ENCODE measurements around the gene PDCD1LG2. TPM values are rescaled to one million over a fixed set of nuclear protein-coding genes. Genes with fewer than 3 reads are reported as not detected.
"Not testable (repeated sequence)": the region's sequence is repeated elsewhere in the genome, so short reads cannot be mapped to it uniquely, and the experiment has no call there.

Gene PDCD1LG2
- total RNA-seq, 4 donors from 2014 or later: 2.5 to 4.2 (median 2.9) TPM

DNA sequence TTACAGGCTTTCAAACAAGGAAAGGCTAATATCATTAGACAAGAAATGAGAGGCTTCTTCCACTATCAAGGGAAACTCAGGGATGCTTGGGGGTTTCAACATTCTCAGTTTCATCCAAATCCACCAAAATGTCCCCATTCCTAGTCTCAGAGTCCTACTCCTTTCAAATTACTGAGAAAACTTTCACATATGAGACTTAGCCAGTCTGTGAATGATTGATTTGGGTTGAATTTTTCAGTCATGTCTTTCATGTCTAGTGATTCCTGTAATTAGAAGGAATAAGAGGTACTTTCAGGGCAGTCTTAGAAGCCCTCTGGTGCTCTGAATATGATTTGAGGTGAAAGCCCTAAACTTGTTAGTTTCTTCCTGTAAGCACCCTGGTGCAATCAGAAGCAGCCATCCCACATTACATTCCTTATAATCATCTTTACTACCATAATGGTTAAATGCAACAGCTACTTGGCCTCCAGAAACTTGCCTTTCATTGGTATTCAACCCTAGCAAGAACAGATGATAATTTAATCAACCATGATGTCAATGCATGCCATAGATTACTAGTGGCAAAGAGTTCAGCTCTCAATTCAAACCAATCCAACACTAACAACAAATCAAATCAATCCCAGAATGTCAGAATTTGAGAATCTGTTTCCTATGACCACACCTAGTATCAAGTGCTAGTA is 67.8 kb downstream of the PDCD1LG2 start:
- no peaks in the 10 kb centered on the region for H3K36me3 ChIP-seq
- H3K4me3 ChIP-seq: no peak overlapping the region
- H3K27me3 ChIP-seq: no peaks in the 10 kb centered on the region
- H3K27ac ChIP-seq (replicated peaks in 1 of 4): no peak overlapping the region
- intact Hi-C loops (cut with DNase I): no loop called here
- H3K9me3 ChIP-seq: no peaks in the 10 kb centered on the region
- TF ChIP-seq EP300 (IDR thresholded peaks at IDR 0.05) (no peak), POLR2A (IDR thresholded peaks at IDR 0.05; ENCODE audit: low read depth) (no peak), POLR2AphosphoS5 (IDR thresholded peaks at IDR 0.05) (no peak)
- TF ChIP-seq, protein P1, sequence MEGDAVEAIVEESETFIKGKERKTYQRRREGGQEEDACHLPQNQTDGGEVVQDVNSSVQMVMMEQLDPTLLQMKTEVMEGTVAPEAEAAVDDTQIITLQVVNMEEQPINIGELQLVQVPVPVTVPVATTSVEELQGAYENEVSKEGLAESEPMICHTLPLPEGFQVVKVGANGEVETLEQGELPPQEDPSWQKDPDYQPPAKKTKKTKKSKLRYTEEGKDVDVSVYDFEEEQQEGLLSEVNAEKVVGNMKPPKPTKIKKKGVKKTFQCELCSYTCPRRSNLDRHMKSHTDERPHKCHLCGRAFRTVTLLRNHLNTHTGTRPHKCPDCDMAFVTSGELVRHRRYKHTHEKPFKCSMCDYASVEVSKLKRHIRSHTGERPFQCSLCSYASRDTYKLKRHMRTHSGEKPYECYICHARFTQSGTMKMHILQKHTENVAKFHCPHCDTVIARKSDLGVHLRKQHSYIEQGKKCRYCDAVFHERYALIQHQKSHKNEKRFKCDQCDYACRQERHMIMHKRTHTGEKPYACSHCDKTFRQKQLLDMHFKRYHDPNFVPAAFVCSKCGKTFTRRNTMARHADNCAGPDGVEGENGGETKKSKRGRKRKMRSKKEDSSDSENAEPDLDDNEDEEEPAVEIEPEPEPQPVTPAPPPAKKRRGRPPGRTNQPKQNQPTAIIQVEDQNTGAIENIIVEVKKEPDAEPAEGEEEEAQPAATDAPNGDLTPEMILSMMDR (IDR thresholded peaks at IDR 0.05): no peak
- peaks cover 5 to 10% (median 6%) of the 10 kb centered on the region in 4 donors for H3K4me1 ChIP-seq
- no peak for DNase-seq (ENCODE audit: extremely low spot score)

DNA sequence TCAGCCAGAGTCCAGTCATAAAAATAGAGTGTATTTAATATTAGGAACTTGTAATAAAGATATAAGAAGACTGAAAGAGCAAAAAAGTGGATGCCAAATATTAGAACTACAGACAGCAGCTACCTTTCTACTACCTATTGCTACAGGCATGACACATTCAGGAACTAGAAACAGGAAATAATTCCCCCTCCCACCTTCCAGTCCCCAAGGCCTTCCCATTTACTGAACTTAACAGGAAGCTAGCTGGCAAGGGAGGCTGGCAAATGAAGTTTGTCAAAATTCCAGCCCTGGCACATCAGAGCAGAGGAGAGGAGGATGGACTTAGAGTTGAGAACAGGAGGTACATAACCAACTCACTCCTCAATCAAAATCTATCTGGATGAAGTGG is 68.4 kb downstream of the PDCD1LG2 start:
- no peak overlapping the region for H3K27ac ChIP-seq (replicated peaks in 1 of 4)
- DNase-seq (ENCODE audit: extremely low spot score): no peak
- no peak overlapping the region for H3K4me3 ChIP-seq
- intact Hi-C loops (cut with DNase I): no loop called here
- no peaks in the 10 kb centered on the region for H3K36me3 ChIP-seq
- TF ChIP-seq EP300 (IDR thresholded peaks at IDR 0.05) (no peak), POLR2A (IDR thresholded peaks at IDR 0.05; ENCODE audit: low read depth) (no peak), POLR2AphosphoS5 (IDR thresholded peaks at IDR 0.05) (no peak)
- TF ChIP-seq, protein P1 (IDR thresholded peaks at IDR 0.05): no peak
- peaks cover 8 to 12% (median 9%) of the 10 kb centered on the region in 4 donors for H3K4me1 ChIP-seq
- H3K9me3 ChIP-seq: no peaks in the 10 kb centered on the region
- no peaks in the 10 kb centered on the region for H3K27me3 ChIP-seq

DNA sequence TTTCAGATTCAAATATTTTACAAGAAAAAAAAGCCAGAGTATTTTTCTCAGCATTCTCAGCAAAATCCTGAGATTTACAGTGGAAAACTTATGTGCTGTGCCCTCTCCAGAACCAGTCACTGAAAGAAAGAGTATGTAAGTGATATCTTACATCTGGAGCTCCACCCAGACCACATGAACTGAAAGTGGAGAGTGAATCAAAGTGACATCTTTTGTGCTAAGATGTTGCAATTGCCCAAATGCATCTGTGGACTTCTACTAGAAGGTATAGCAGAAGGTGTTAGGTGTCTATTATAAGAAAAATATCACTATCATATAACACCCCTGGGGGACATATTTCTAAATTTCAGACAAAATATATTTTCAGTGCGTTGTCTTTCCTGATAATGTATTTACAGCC is 69.5 kb downstream of the PDCD1LG2 start:
- no peaks in the 10 kb centered on the region for H3K36me3 ChIP-seq
- WGBS: 93% methylated on average over 1 of the region's 1 CpG
- H3K9me3 ChIP-seq: no peaks in the 10 kb centered on the region
- H3K27ac ChIP-seq (replicated peaks in 1 of 4): no peak overlapping the region
- H3K4me3 ChIP-seq: no peak overlapping the region
- DNase-seq (ENCODE audit: extremely low spot score): no peak
- H3K27me3 ChIP-seq: no peaks in the 10 kb centered on the region
- peaks cover 8 to 12% (median 9%) of the 10 kb centered on the region in 4 donors for H3K4me1 ChIP-seq
- TF ChIP-seq POLR2A (IDR thresholded peaks at IDR 0.05; ENCODE audit: low read depth) (no peak), POLR2AphosphoS5 (IDR thresholded peaks at IDR 0.05) (no peak), EP300 (IDR thresholded peaks at IDR 0.05) (no peak)
- TF ChIP-seq, protein P1 (IDR thresholded peaks at IDR 0.05): no peak
- intact Hi-C loops (cut with DNase I): no loop called here

DNA sequence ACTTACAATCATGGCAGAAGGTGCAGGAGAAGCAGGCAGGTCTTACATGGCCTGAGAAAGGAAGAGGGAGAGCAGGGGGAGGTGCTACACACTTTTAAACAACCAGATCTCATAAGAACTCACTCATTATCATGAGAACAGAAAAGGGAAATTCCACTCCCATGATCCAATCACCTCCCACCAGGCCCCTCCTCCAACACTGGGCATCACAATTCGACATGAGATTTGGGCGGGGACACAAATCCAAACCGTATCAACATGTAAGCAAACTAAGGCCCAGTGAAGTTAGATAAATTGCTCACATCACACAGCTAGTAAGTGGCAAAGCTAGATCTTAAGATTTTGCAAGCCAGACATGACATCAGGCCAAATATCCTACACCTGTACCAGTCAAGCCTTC is 70.3 kb downstream of the PDCD1LG2 start:
- Histone ChIP-seq H3K27ac (replicated peaks in 1 of 4) (no peak overlapping the region), H3K27me3 (no peaks in the 10 kb centered on the region), H3K9me3 (no peaks in the 10 kb centered on the region), H3K36me3 (no peaks in the 10 kb centered on the region), H3K4me1 (peaks cover 8 to 12% (median 9%) of the 10 kb centered on the region in 4 donors), H3K4me3 (no peak overlapping the region)
- no peak for DNase-seq (ENCODE audit: extremely low spot score)
- TF ChIP-seq POLR2A (IDR thresholded peaks at IDR 0.05; ENCODE audit: low read depth) (no peak), POLR2AphosphoS5 (IDR thresholded peaks at IDR 0.05) (no peak), EP300 (IDR thresholded peaks at IDR 0.05) (no peak)
- TF ChIP-seq, protein P1 (IDR thresholded peaks at IDR 0.05): no peak
- 91% methylated on average over 3 of the region's 3 CpGs for WGBS
- intact Hi-C loops (cut with DNase I): no loop called here

DNA sequence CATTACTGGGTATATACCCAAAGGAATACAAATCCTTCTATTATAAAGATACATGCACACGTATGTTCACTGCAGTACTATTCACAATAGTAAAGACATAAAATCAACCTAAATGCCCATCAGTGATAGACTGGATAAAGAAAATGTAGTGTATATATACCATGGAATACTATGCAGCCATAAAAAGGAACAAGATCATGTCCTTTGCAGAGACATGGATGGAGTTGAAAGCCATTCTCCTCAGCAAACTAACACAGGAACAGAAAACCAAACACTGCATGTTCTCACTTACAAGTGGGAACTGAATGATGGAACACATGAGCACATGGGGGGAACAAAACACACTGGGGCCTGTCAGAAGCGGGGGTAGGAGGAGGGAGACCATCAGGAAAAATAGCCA is 71.4 kb downstream of the PDCD1LG2 start:
- DNase-seq (ENCODE audit: extremely low spot score); H3K27me3 ChIP-seq; intact Hi-C loops (cut with DNase I); H3K27ac ChIP-seq (replicated peaks in 1 of 4); H3K36me3 ChIP-seq; H3K9me3 ChIP-seq; H3K4me3 ChIP-seq: not testable (repeated sequence)
- H3K4me1 ChIP-seq: peaks cover 8 to 12% (median 9%) of the 10 kb centered on the region in 4 donors
- 100% methylated on average over 2 of the region's 2 CpGs for WGBS

Data from esophagus muscularis mucosa (tissue), 4 donors.